HG02798 (cell line): ENCODE data around the gene C3.
"Not testable (repeated sequence)": the region's sequence is repeated elsewhere in the genome, so short reads cannot be mapped to it uniquely, and the experiment has no call there.

Source experiments
- ATAC-seq: cut with Tn5 transposase; IDR thresholded peaks from one replicate; pipeline ENCODE4 v1.9.1; 2021; ENCODE audit warnings: mild to moderate bottlenecking; ENCODE audit not compliant: unreplicated experiment, poor library complexity

C3 gene

GRCh38 chr19:6694147-6694815 is 26.2 kb downstream of the C3 start:
- no peak for ATAC-seq

DNA sequence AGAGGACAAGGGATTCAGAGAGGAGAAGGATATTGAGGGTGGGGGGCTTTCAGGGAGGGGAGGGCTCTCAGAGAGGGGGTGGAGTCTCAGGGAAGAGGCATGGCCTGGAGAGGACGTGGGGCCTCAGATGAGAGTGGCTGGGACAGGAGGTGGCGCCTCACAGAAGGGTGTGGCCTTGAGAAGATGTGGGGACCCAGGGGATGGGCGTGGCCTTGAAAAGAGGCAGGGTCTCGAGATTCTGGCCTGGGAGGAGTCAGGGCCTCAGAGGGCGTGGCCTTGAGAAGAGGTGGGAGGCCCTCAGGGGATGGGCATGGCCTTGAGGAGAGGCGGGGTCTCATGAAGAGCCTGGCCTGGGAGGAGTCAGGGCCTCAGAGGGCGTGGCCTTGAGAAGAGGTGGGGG is 26.8 kb downstream of the C3 start:
- no peak for ATAC-seq

DNA sequence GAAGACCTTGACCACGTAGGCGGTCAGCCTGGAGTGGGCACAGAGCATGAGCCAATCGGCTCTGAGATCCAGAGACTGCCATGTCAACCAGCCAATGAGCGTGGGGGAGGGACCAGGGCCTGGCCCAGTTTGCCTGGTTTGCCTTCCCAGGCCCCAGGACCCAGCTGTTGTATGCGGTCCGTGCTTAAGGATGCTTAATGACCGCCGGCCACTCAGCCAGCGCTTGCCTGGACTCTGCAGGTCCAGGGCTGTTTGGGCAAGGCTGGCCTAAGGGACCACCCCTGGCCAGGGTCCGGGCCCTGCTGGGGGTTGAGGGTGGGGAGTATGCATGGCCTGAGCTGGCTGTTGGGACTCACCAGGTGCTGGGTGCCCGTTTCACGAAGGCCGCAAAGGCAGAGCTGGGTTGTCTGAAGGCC is 27.4 kb downstream of the C3 start:
- ATAC-seq, result no peak

GRCh38 chr19:6692027-6692426 is 28.4 kb downstream of the C3 start:
- ATAC-seq, result no peak

DNA sequence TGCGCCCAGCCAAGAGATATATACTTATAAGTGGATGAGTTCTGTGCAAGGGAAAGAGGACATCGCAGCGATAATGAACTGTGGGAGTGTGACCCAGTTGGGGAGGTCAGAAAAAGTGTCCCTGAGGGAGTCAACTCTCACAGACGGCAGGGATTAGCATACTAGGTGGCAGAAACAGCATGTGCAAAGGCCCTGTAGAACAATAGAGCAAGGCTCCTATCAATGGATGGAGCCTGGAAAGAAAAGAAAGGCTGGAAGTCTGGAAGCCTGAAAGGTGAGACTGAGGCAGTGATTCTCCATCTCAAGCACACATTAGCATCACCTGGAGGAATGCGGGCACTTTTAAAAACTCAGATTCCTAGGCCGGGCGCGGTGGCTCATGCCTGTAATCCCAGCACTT is 29.1 kb downstream of the C3 start:
- no peak for ATAC-seq

DNA sequence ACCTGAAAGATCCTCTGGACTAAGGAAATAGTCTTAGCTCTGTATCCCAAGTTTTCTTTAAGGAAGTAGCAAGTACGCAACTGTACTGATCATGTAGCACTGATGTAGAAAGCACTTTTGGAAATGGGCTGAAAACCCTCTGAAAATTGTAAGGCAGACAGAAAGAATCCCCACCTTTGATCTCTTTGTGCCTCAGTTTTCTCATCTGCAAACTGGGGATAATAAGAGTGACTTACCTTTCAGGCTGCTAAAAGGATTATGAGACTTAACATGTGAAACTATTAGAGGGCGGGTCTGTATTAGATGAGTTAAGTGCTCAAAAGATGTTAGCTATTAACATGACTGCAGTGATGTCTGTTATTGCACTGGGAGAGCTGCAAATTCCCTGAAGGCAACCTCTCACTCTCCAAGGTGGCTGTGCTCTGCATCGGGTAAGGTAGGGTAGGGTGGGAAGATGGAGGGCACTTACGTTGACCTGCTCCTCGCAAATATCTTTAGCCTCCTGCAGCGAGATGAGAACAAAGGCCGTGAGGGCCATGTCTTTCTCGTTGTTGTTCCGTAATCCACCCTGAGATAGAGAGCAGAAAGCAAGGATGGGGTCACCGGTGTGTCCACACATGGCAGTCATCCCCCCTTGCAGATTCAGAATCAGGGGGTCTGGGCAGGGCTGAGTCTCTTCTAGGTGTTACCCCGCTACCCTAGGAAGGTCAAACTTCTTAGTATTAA is 30.1 kb downstream of the C3 start:
- ATAC-seq, result no peak

GRCh38 chr19:6687114-6687513 is 33.3 kb downstream of the C3 start:
- no peak for ATAC-seq

DNA sequence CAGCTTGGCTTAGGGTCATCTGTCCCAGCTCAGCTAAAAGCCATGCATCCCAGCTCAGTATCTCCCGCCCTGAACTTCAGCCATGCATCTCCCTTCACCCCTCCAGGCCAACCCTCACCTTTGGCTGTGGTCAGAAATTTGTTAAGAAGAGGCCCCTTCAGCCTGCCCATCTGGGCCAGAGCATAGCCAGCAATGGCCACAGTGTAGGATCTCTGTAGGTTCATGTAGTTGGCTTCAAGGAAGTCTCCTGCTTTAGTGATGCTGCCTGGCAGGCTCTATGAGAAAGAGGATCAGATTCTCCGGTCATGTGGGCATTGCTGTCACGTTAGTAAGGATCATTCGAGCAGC is 33.8 kb downstream of the C3 start:
- ATAC-seq, result no peak

- no peak for ATAC-seq
Observed at GRCh38 chr19:6685962-6686627, 34.4 kb downstream of the C3 start.

DNA sequence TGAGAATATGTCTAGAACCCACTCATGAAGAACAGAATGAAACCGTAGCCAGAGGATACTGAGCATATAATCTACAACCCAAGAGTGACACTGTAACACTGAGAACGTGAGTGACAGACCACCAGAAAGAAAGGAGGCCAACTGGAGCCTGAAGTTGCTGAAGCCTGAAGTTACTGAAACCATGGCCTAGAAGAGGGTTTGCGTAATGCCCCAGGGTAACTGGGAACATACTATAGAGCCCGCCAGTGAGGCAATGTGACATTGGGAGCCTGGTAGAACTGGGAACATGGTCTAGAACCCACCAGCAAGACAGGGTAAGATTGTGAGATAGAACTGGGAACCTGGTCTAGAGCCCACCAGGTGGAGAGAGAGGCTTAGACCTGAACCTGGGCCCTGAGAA is 35.0 kb downstream of the C3 start:
- ATAC-seq, result no peak

DNA sequence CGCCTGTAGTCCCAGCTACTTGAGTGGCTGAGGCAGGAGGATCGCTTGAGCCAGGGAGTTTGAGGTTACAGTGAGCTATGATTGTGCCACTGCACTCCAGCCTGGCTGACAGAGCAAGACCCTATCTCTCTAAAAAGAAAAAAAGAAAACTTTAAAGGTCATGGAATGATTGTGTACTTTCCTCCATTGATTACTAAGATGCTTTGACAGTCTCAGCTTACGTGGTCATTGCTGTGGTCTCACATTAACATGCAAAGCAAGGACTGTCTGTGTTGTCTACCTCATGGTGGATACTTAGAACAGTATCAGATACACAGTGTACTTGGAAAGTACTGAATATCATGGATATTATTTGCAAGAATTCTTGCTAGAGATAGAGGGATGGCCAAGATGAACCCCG is 36.5 kb downstream of the C3 start:
- ATAC-seq, result no peak

GRCh38 chr19:6682607-6683128 is 37.8 kb downstream of the C3 start:
- ATAC-seq, result no peak

- ATAC-seq, result no peak
Observed at GRCh38 chr19:6680141-6680540, 40.3 kb downstream of the C3 start.

DNA sequence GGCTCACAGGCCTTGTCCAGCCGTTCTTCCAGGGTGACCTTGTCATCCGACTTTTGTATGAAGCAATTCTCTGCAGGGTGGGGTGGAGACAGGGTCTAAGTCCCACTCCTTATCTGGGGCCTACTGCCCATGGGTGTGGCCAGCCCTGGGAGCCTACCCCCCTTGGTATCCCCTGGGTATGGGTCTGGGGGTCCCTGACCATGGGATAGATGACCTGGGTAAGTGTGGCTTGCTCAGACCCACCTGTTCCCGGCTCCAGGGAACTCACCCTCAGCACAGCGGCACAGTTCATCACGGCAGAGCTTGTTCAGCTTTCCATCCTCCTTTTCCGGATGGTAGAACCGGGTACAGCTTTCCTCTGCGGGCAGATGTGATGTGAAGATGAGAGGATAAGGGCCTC is 41.3 kb downstream of the C3 start:
- ATAC-seq, result no peak

DNA sequence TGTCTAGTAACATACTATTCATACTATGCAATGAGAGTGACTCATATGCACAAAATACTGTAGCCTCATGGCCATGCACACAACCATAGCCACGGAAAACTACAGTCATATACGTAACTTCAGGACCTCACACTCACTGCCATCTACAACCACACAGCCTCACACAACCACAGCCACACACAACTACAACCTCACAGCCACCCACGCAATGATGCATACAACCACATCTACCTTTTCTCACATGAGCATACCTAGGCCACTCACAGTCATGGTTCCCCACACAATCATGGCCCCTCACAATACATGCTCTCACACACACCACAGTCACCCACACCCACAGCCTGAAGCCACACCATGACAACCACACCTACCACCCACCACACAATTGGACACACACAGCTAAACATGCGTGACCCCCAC is 41.8 kb downstream of the C3 start:
- no peak for ATAC-seq

DNA sequence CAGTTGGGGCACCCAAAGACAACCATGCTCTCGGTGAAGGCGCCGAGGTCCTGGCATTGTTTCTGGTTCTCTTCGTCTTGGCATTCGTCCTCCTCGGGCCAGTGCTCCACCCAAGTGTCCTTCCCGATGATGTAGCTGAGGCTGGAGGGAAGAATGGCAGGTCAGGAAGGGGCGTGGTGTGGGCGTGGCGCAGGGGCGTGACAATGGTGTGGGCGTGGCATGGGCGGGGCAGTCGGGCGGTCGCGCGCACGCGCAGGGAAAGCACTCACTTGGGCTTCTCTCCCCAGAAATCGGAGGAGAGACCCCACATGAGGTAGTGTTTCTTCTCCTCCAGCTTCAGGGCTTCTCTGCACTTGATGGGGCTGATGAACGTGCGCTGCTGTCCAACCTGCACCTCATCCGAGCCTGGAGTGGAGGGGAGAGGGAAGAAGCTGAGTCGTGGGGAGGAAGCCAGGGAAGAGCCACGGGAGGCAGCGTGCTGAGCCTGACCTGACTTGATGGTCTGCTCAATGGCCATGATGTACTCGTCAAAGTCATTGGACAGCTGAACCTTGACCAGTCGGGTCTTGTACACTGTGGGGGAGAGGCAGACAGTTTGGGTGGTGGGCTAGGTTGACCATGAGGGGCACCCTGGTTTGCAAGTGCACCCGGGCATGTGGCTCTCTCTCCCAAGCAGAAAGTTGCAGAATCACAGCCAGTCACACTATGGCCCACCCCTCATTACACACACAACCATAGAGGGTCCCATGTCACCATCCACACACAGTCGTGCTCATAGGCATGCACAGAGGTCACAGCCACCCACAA is 42.4 kb downstream of the C3 start:
- no peak for ATAC-seq

GRCh38 chr19:6677495-6677882 is 43.0 kb downstream of the C3 start:
- no peak for ATAC-seq

- ATAC-seq, result no peak
Observed at GRCh38 chr19:6676288-6676687, 44.2 kb downstream of the C3 start.

GRCh38 chr19:6674868-6675305 is 45.6 kb downstream of the C3 start:
- ATAC-seq, result peak; percentile 51

- not testable (repeated sequence) for ATAC-seq
Observed at GRCh38 chr19:6674408-6674807, 46.0 kb downstream of the C3 start.
